ENCODE results near the gene HIBCH.
A peak's percentile ranks its signal among the peaks of the same experiment; 100 is the strongest.

The HIBCH gene, protein sequence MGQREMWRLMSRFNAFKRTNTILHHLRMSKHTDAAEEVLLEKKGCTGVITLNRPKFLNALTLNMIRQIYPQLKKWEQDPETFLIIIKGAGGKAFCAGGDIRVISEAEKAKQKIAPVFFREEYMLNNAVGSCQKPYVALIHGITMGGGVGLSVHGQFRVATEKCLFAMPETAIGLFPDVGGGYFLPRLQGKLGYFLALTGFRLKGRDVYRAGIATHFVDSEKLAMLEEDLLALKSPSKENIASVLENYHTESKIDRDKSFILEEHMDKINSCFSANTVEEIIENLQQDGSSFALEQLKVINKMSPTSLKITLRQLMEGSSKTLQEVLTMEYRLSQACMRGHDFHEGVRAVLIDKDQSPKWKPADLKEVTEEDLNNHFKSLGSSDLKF
- long read RNA-seq, transcript HIBCH-201 (14 exons, 1,939 nt): major isoform, 40 of 103 reads
- long read RNA-seq, partial matches to known transcripts: 25 of 103 reads
- long read RNA-seq, other reads (novel, unspliced or antisense): 38 of 103 reads

DNA sequence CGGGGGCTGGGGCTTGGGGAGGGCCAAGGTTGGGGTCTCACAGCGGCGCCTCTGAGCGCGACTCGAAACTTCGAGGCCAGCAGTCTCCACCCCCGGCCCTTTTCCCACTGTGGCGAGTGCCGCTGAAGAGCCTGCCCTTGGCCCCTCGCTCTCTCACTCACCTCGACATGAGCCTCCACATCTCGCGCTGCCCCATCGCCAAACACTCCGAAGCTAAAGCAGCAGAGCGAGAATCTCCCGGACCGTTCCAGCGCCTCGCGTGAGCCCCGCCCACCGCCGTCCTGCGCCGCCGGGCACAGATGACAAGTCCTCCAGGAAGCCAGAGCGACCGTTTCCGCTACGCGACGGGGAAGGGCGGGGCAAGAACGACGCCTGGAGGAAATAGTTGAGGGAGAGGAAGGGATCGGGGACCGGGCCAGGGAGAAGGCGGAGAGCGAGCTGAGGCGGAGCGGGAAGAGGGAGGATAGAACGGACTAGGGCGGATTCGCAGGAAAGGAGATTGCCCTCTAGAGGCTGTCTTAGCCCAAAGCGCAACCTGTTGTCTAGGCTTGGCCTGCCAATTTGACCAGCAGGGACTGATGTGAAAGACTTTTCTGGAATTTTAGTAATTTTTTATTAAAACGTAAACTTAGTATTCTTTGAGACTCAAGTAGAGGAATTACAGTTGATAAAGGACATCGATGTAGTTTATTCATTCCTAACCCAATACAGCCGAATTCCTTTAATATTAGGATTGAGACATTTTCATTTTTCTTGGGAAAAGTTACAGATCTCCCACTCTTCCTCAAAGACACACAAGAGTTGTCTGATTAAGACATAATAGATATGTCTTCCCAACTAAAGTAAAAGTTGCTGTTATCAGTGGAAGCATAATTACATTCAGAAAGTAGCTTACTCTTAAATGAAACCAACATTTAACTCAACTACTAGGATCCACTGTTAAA, at the start of gene HIBCH:
TSS of gene HIBCH (minus strand) at position 272 of the 944 bp plus-strand sequence. CDS start at position 196, 76 bp downstream.
- Histone ChIP-seq H3K27me3 (ENCODE audit: insufficient read depth, poor library complexity, severe bottlenecking) (no peaks in the 10 kb centered on the region), H3K4me3 (replicated peaks; ENCODE audit: insufficient read depth, low read length) (peak within 1 kb of the TSS; percentile 84), H3K27ac (replicated peaks) (peak within 1 kb of the TSS; percentile 48)
- DNase-seq (ENCODE audit: low read depth in 1 of 2, low spot score in 1 of 2): peak; percentile 85 to 99
- TF ChIP-seq, protein P1, sequence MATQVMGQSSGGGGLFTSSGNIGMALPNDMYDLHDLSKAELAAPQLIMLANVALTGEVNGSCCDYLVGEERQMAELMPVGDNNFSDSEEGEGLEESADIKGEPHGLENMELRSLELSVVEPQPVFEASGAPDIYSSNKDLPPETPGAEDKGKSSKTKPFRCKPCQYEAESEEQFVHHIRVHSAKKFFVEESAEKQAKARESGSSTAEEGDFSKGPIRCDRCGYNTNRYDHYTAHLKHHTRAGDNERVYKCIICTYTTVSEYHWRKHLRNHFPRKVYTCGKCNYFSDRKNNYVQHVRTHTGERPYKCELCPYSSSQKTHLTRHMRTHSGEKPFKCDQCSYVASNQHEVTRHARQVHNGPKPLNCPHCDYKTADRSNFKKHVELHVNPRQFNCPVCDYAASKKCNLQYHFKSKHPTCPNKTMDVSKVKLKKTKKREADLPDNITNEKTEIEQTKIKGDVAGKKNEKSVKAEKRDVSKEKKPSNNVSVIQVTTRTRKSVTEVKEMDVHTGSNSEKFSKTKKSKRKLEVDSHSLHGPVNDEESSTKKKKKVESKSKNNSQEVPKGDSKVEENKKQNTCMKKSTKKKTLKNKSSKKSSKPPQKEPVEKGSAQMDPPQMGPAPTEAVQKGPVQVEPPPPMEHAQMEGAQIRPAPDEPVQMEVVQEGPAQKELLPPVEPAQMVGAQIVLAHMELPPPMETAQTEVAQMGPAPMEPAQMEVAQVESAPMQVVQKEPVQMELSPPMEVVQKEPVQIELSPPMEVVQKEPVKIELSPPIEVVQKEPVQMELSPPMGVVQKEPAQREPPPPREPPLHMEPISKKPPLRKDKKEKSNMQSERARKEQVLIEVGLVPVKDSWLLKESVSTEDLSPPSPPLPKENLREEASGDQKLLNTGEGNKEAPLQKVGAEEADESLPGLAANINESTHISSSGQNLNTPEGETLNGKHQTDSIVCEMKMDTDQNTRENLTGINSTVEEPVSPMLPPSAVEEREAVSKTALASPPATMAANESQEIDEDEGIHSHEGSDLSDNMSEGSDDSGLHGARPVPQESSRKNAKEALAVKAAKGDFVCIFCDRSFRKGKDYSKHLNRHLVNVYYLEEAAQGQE (IDR thresholded peaks at IDR 0.05; ENCODE audit: insufficient replicate concordance, low read depth): no peak
- TF ChIP-seq SPI1 (IDR thresholded peaks at IDR 0.05; ENCODE audit: borderline replicate concordance, low read depth) (peak; percentile 58; the same call in 1 of the 2 replicates), GABPA (IDR thresholded peaks at IDR 0.05; ENCODE audit: low read depth) (peak; percentile 76), POLR2AphosphoS5 (IDR thresholded peaks at IDR 0.05; ENCODE audit: low read depth) (peak; percentile 80)
- TF ChIP-seq, protein P2, sequence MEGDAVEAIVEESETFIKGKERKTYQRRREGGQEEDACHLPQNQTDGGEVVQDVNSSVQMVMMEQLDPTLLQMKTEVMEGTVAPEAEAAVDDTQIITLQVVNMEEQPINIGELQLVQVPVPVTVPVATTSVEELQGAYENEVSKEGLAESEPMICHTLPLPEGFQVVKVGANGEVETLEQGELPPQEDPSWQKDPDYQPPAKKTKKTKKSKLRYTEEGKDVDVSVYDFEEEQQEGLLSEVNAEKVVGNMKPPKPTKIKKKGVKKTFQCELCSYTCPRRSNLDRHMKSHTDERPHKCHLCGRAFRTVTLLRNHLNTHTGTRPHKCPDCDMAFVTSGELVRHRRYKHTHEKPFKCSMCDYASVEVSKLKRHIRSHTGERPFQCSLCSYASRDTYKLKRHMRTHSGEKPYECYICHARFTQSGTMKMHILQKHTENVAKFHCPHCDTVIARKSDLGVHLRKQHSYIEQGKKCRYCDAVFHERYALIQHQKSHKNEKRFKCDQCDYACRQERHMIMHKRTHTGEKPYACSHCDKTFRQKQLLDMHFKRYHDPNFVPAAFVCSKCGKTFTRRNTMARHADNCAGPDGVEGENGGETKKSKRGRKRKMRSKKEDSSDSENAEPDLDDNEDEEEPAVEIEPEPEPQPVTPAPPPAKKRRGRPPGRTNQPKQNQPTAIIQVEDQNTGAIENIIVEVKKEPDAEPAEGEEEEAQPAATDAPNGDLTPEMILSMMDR (IDR thresholded peaks at IDR 0.05; ENCODE audit: insufficient read depth, low read length): peak; percentile 84

DNA sequence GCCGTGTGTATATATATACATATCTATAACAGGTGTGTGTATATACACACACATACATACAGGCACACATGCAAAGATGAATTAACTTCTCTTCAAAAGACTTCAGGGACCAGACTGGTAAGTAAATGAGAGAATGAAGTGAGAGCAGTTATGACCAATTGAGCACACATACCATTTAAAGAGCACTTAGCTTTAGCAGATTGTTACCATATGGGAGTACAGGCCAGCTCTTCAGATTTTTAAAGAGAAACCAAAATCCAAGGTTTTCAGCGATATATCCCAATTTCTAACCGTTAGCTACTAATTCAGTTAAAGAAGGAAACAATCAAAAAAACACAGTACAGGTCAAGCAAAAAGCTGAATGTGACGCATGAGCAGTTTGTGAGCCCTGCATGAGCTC, 47.5 kb upstream of the HIBCH start:
- Histone ChIP-seq H3K27ac (replicated peaks) (no peak overlapping the region), H3K4me3 (replicated peaks; ENCODE audit: insufficient read depth, low read length) (no peak overlapping the region), H3K27me3 (ENCODE audit: insufficient read depth, poor library complexity, severe bottlenecking) (no peaks in the 10 kb centered on the region)
- no peak for DNase-seq (ENCODE audit: low read depth in 1 of 2, low spot score in 1 of 2)
- TF ChIP-seq, protein P1 (IDR thresholded peaks at IDR 0.05; ENCODE audit: insufficient replicate concordance, low read depth): no peak
- TF ChIP-seq, protein P2 (IDR thresholded peaks at IDR 0.05; ENCODE audit: insufficient read depth, low read length): no peak
- TF ChIP-seq POLR2AphosphoS5 (IDR thresholded peaks at IDR 0.05; ENCODE audit: low read depth) (no peak), SPI1 (IDR thresholded peaks at IDR 0.05; ENCODE audit: borderline replicate concordance, low read depth) (no peak), GABPA (IDR thresholded peaks at IDR 0.05; ENCODE audit: low read depth) (no peak)

DNA sequence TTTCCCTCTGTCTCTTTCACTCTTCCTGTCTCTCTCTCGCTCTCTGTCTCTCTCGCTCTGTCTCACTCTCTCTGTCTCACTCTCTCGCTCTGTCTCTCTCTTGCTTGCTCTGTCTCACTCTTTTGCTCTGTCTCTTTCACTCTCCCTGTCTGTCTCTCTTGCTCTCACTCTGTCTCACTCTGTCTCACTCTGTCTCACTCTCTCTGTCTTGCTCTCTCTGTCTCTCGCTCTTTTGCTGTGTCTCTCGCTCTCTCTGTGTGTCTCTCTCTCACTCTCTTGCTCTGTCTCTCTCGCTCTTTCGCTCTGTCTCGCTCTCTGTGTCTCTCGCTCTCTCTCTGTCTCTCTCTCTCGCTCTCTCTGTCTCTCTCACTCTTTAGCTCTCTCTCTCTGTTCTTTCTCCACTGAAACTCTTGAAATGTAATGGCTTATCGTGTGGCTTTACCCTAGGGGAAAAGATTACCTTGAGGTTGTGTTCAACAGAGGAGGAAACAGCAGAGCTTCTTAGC, 46.7 kb upstream of the HIBCH start:
- no peak overlapping the region for H3K4me3 ChIP-seq (replicated peaks; ENCODE audit: insufficient read depth, low read length)
- DNase-seq (ENCODE audit: low read depth in 1 of 2, low spot score in 1 of 2): no peak
- H3K27ac ChIP-seq (replicated peaks): no peak overlapping the region
- TF ChIP-seq POLR2AphosphoS5 (IDR thresholded peaks at IDR 0.05; ENCODE audit: low read depth) (no peak), SPI1 (IDR thresholded peaks at IDR 0.05; ENCODE audit: borderline replicate concordance, low read depth) (no peak), GABPA (IDR thresholded peaks at IDR 0.05; ENCODE audit: low read depth) (no peak)
- TF ChIP-seq, protein P2 (IDR thresholded peaks at IDR 0.05; ENCODE audit: insufficient read depth, low read length): no peak
- TF ChIP-seq, protein P1 (IDR thresholded peaks at IDR 0.05; ENCODE audit: insufficient replicate concordance, low read depth): no peak
- H3K27me3 ChIP-seq (ENCODE audit: insufficient read depth, poor library complexity, severe bottlenecking): no peaks in the 10 kb centered on the region

Data from HL-60 (cell line).